GM21526 (cell line): ENCODE results near the gene ENDOD1.
"Not testable (repeated sequence)": the region's sequence is repeated elsewhere in the genome, so short reads cannot be mapped to it uniquely, and the experiment has no call there.

ENCODE experiments used
- ATAC-seq: cut with Tn5 transposase; IDR thresholded peaks from one replicate; pipeline ENCODE4 v1.9.1; 2021; ENCODE audit warnings: moderate library complexity; ENCODE audit not compliant: unreplicated experiment, low FRiP score

The ENDOD1 gene, protein sequence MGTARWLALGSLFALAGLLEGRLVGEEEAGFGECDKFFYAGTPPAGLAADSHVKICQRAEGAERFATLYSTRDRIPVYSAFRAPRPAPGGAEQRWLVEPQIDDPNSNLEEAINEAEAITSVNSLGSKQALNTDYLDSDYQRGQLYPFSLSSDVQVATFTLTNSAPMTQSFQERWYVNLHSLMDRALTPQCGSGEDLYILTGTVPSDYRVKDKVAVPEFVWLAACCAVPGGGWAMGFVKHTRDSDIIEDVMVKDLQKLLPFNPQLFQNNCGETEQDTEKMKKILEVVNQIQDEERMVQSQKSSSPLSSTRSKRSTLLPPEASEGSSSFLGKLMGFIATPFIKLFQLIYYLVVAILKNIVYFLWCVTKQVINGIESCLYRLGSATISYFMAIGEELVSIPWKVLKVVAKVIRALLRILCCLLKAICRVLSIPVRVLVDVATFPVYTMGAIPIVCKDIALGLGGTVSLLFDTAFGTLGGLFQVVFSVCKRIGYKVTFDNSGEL

GRCh38 chr11:95089620-95090542 lies at the start of gene ENDOD1:
TSS of gene ENDOD1 (plus strand) at chr11:95089846. CDS start at chr11:95089928, 82 bp downstream.
- peak; percentile 90 for ATAC-seq

DNA sequence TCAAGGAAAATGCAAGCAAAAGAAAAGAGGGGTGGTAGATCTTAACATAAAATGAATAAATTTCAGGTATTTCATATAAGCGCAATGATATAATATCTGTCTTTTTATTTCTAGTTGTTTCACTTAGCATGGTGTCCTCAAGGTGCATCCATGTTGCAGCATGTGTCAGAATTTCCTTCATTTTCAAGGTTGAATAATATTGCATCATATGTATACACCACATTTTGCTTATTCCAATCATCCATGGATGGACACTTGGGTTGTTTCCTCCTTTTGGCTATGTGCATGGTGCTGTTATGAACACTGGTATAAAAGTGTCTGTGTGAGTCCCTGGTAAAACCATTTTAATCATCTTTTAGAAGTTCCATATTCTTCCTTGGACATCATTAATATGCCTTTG lies 47.4 kb upstream of the ENDOD1 start:
- no peak for ATAC-seq

DNA sequence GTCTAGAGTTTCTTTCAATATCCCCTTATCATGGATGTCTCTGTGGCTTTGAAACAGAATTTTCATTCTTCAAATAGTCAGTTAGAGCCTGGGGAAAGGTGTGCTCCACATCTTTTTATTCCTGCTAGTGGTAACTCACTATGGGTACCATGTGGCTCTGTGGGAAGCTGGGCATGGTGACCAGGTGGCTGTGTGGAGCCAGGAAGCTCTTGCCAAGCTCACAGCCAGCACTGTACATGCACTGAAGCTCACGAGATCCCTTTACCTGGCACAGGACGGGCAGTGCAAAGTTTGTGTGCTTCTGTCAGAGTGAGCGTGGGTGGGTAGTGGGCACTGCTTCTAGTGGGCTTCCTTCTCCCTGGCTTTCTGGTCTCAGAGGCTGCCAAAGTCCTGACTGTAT lies 46.7 kb upstream of the ENDOD1 start:
- ATAC-seq = no peak

- ATAC-seq = no peak
Measured at GRCh38 chr11:95044010-95044409, 45.6 kb upstream of the ENDOD1 start.

- no peak for ATAC-seq
Measured at GRCh38 chr11:95045812-95046211, 43.8 kb upstream of the ENDOD1 start.

- not testable (repeated sequence) for ATAC-seq
Measured at GRCh38 chr11:95049122-95049521, 40.5 kb upstream of the ENDOD1 start, which contains the start of gene KDM4F. TSS of gene KDM4F (plus strand) at chr11:95049422.

DNA sequence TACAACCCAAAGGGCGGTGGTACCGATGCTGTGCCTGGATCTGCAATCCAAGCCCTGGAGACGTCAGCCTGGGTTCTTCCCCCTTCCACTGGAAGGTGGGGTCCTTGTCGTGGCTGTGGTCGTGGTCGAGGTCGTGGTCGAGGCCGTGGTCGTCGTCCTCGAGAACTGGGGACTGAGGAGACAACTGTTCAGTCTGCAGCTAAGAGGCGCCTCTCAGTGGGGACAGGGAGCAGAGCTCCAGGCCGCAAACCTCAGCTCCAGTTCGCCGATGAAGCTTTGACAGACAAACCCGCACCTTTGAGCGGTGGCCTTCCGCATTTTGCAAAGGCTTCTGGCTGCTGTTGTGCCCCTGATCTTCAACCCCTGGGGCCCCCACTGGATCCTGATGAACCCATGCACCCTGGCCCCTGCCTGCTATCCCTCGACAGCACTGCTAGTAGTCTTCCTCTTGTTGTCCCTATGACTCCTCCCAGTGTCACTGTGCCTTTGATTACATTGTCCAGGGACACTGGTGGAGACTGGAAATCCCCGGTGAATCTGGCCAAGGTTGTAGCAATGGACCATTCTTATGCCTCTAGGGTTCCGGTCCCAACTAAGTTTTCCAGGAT lies 38.9 kb upstream of the ENDOD1 start:
- no peak for ATAC-seq

DNA sequence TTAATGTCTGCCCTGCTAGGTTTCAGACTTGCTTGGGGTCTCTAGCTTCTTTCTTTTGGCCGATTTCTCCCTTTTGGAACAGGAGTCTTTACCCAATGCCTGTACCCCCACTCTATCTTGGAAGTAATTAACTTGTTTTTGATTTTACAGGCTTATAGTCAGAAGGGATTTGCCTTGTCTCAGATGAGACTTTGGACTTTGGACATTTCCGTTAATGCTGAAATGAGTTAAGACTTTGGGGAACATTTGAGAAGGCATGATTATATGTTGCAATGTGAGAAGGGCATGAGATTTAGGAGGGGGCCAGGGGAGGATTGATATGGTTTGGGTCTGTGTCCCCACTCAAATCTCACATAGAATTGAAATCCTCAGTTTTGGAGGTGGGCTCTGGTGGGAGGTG lies 35.3 kb upstream of the ENDOD1 start:
- ATAC-seq = no peak

- peak; percentile 96 for ATAC-seq
Measured at GRCh38 chr11:95055283-95055897, 34.3 kb upstream of the ENDOD1 start.

DNA sequence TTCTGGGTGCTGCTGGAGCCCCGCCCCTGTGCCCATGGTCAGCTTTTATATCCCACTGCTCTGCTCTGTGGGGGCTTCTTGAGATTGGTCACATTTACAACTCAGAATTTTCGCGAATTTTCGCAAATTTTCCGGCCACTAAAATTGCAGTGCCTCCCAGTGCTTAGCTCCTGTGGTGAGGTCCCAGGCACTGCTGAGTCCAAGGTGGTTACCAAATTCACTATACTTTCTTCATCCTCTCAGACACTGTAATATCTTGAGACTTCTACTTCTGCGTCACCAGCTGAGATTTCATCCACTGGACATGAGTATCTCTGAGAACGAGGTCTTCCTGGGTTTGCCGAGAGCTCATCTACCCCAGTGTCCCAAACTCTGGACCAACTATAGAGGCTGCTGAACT lies 31.7 kb upstream of the ENDOD1 start:
- no peak for ATAC-seq

- ATAC-seq = no peak
Measured at GRCh38 chr11:95058621-95059020, 31.0 kb upstream of the ENDOD1 start.

- ATAC-seq = no peak
Measured at GRCh38 chr11:95059046-95059445, 30.6 kb upstream of the ENDOD1 start.

- no peak for ATAC-seq
Measured at GRCh38 chr11:95065336-95065735, 24.3 kb upstream of the ENDOD1 start.

GRCh38 chr11:95066716-95067038 lies 23.0 kb upstream of the ENDOD1 start, which contains the start of gene SRSF8:
TSS of gene SRSF8 (plus strand) at chr11:95066919. CDS start at chr11:95067227, 308 bp downstream.
- ATAC-seq = peak; percentile 39

DNA sequence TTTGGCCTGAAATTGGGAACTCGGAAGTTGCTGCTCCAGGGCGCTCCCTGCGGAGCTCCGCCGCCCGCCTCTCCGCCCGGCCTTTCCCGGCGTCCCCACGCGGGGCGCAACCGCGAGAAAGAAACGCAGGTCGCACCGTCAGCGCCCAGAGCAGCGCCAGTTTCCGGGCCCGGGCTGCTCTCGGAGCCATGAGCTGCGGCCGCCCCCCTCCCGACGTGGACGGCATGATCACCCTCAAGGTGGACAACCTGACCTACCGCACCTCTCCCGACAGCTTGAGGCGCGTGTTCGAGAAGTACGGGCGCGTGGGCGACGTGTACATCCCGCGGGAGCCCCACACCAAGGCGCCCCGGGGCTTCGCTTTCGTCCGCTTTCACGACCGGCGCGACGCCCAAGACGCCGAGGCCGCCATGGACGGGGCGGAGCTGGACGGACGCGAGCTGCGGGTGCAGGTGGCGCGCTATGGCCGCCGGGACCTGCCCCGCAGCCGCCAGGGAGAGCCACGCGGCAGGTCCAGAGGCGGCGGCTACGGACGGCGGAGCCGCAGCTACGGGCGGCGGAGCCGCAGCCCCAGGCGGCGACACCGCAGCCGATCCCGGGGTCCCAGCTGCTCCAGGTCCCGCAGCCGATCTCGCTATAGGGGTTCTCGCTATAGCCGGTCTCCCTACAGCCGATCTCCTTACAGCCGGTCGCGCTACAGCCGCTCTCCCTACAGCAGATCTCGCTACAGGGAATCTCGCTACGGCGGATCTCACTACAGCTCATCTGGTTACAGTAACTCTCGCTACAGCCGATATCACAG lies 22.4 kb upstream of the ENDOD1 start:
- peak; percentile 60 for ATAC-seq

DNA sequence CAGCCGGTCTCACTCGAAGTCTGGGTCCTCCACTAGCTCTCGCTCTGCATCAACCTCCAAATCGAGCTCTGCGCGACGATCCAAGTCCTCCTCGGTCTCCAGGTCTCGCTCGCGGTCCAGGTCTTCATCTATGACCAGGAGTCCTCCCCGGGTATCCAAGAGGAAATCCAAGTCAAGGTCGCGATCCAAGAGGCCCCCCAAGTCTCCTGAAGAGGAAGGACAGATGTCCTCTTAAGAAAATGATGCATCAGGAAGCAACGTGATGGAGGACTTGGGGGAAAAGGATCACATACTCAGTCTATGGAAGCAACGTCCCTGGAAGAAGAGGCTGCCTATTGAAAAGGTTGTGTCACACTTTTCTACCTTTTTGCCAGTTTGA lies 21.8 kb upstream of the ENDOD1 start:
- ATAC-seq = no peak

DNA sequence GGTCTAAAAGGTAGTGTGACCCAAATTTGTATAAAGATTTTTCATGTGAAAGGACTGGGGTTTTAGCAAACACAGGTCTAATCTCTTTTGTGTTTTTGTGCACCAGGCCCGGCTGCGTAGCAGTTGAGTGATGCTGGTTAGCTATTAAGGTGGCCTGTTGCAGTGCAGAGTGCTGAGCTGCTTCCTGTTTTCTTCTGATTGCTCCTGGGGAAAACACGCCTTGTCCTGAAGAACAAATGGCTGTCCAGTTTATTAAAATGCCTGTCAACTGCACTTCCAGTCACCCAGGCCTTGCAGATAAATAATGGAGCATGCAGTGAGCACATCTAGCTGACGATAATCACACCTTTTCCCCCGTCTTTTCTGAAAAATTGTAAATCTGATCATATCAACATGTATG lies 21.1 kb upstream of the ENDOD1 start:
- peak; percentile 75 for ATAC-seq

- no peak for ATAC-seq
Measured at GRCh38 chr11:95070471-95070870, 19.2 kb upstream of the ENDOD1 start.

- ATAC-seq = no peak
Measured at GRCh38 chr11:95072948-95073347, 16.7 kb upstream of the ENDOD1 start.
